Measurements from ENCODE around the gene LLGL1. TPM values are rescaled to one million over a fixed set of nuclear protein-coding genes. Genes with fewer than 3 reads are reported as not detected.

The LLGL1 gene
- total RNA-seq, 1 donor from 2014 or later = 46.1 TPM

DNA sequence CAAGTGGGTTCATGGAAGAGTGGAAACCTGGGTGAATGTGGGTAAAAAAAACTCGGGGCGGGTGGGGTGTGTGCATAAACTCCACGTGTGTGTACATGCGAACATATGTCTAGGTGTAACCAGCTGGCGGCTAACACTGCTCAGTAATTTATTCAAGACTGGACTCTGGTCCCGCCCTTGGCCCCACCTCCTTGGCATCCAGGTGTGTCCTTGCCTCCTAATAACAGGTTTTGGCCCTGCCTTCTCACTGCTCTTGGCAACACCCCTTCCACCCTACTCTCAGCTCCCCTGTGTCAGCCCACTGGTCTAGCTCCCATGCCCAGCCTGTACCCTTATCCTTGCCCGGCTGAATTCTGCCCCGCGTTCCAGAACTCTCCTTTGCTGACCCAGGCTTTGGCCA lies 24.8 kb downstream of the LLGL1 start:
- no peak for DNase-seq (ENCODE audit: low read depth)
- TF ChIP-seq, protein P1, sequence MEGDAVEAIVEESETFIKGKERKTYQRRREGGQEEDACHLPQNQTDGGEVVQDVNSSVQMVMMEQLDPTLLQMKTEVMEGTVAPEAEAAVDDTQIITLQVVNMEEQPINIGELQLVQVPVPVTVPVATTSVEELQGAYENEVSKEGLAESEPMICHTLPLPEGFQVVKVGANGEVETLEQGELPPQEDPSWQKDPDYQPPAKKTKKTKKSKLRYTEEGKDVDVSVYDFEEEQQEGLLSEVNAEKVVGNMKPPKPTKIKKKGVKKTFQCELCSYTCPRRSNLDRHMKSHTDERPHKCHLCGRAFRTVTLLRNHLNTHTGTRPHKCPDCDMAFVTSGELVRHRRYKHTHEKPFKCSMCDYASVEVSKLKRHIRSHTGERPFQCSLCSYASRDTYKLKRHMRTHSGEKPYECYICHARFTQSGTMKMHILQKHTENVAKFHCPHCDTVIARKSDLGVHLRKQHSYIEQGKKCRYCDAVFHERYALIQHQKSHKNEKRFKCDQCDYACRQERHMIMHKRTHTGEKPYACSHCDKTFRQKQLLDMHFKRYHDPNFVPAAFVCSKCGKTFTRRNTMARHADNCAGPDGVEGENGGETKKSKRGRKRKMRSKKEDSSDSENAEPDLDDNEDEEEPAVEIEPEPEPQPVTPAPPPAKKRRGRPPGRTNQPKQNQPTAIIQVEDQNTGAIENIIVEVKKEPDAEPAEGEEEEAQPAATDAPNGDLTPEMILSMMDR (conservative IDR thresholded peaks at IDR 0.05; ENCODE audit: low read depth, low read length) = no peak
- H3K4me3 ChIP-seq (ENCODE audit: low read depth, low read length) = no peak overlapping the region

DNA sequence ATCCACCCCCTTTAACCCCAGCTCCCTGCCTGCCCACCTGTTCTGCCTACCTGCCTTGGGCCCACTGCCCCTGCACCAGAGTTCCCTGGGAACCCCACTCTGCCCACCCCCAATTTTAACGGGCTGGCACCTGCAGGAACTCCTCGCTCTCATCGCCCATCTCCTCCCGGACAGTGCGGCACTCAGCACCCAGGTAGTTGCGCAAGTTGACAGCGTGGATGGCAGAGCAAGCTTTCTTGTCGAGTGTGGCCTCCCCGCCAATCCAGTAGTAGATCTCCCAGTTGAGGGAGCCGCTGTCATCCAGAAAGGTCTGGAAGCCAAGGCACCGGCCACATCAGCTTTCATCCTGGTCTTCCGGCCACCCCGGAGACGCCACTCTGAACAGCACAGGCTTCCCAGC lies 25.3 kb downstream of the LLGL1 start:
- DNase-seq (ENCODE audit: low read depth) = no peak
- no peak overlapping the region for H3K4me3 ChIP-seq (ENCODE audit: low read depth, low read length)
- TF ChIP-seq, protein P1 (conservative IDR thresholded peaks at IDR 0.05; ENCODE audit: low read depth, low read length) = no peak

DNA sequence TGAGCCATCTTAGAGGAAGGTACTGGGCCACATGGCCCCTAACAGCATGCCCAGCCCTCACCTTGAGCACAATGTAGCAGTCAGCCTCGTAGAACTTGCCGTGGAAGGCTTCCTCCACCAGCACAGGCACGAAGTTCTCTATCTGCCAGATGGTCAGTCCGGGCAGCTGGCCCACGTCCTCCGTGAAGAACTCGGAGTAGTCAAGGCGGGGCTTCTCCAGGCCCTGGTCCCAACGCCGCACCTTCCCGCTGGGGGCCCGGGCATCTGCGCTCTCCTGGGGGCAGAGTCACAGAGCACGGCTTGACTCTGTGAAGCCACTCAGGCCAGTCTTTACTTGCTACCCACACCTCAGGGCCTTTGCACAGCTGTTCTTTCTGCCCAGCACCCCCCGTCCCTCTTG lies 25.8 kb downstream of the LLGL1 start:
- DNase-seq (ENCODE audit: low read depth) = no peak
- TF ChIP-seq, protein P1 (conservative IDR thresholded peaks at IDR 0.05; ENCODE audit: low read depth, low read length) = no peak
- H3K4me3 ChIP-seq (ENCODE audit: low read depth, low read length) = no peak overlapping the region

DNA sequence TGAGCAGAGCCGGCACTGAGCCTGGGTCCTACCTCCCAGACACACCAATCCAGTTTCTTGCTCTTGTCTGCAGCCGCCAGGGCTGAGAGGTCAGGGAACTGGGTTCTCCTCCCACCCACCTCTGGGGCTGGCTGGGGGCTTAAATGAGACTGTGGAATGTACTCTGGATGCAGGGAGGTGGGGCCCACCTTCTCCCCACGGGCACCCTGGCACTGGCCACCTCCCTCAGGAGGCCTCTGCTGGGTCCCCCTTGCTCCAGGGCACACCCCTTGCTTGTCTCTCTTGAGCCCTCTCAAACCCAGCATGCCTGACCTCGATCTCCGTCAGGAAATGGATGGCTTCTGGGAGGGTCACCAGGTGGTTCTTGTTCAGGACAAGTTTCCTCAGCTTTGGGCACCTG lies 26.7 kb downstream of the LLGL1 start:
- no peak overlapping the region for H3K4me3 ChIP-seq (ENCODE audit: low read depth, low read length)
- DNase-seq (ENCODE audit: low read depth) = no peak
- TF ChIP-seq, protein P1 (conservative IDR thresholded peaks at IDR 0.05; ENCODE audit: low read depth, low read length) = no peak

DNA sequence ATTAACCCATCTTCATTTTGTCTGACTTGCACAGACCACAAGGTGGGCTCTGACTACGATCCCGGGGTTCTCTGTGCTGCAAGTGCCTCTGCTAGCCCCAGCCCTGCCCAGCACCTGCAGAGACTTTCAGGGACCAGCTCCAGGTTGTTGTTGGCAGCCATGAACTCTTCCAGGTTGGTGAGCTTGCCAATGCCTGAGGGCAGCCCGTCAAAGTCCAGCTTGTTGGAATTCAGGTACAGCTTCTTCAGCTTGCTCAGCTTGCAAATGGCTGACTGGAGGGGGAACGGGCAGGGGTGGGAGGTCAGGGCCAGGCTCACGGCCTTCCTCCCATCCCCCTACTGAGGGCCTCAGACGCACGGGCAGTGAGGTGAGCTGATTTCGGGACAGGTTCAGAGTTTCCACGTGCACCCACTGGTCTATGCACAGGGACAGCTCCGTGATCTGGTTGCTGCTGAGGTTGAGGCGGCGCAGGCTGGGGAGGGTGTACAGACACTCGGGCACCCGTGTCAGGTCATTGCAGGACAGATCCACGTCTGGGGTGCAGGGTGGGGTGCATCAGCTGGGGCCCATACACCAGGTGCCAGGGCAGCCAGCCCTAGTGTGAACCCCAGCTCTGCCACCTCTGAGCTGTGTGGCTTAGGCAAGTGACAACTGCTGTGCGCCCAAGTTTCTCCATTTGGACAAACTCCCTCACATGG lies 27.9 kb downstream of the LLGL1 start:
- DNase-seq (ENCODE audit: low read depth) = no peak
- TF ChIP-seq, protein P1 (conservative IDR thresholded peaks at IDR 0.05; ENCODE audit: low read depth, low read length) = no peak
- no peak overlapping the region for H3K4me3 ChIP-seq (ENCODE audit: low read depth, low read length)

DNA sequence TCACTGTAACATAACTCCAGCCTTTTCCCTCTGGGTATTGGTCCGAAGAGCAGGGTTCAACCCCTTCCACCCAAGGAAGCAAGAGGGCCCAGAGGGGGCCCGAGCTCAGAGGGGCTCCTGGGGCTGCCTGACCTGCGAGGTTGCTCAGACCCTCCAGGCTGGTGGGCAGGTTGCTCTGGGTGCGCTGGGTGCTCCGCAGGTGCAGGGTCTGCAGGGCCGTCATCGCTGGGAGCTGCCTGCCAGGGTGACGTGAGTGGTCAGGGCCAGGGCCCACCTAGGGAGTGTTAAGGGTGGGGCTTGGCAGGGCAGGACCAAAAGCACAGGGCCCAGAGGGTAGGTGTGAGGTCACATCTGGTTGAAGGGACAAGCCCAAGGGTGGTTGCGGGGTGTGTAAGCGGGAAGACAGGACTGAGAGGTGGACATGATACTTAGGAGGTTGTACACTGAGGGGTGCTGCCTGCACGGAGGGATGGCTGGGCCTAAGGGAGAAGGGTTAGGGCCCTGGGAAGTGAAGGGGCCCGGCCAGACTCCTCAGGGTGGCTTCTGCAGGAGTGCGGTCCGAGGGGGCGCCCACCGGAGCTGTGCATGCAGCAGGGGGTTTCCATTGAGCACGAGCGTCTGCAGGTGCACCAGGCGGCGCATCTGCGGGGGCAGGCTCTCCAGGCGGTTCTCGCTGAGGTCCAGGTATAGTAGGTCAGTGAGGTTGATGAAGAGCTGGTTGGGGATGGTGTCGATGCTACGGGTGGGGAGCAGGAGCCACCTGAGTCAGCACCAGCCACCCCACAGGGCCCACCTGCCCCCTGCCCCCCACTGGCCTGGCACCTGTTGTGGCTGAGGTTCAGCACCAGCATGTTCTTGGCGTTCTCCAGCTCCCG lies 28.7 kb downstream of the LLGL1 start:
- TF ChIP-seq, protein P1 (conservative IDR thresholded peaks at IDR 0.05; ENCODE audit: low read depth, low read length) = no peak
- no peak for DNase-seq (ENCODE audit: low read depth)
- no peak overlapping the region for H3K4me3 ChIP-seq (ENCODE audit: low read depth, low read length)

Data from epithelial cell of proximal tubule (primary cell).